GM12878 (cell line): Measurements from ENCODE around the gene B3GAT1. TPM values are rescaled to one million over a fixed set of nuclear protein-coding genes. Genes with fewer than 3 reads are reported as not detected.

Experiments used
- ATAC-seq: fragments of 200-7000 bp; cut with Tn5 transposase; 3 replicates; pipeline ENCODE4 v1.9.1; 2020; ENCODE audit warnings: mild to moderate bottlenecking, moderate library complexity
- BruUV-seq: library from RNA; stranded (reverse); fragments of 400-500 nt; replicated peaks from 2 replicates; lab custom pipeline; 2021; lab: Mats Ljungman, UMichigan
- CTCF ChIA-PET: fragments of 300-600 bp; sonication (Branson Sonifier 250); formaldehyde crosslinking; extraction: SDS; loops from one replicate; lab custom pipeline; 2021; ENCODE audit warnings: inconsistent platforms; lab: Yijun Ruan, JAX
- POLR2A ChIA-PET: fragments of 350-600 bp; formaldehyde crosslinking; extraction: SDS; loops from one replicate; lab custom pipeline; 2021; ENCODE audit warnings: inconsistent platforms; lab: Charles Lee
- RAD21 ChIA-PET: fragments of 300-600 bp; sonication (Branson Sonifier 250); formaldehyde crosslinking; loops from one replicate; lab custom pipeline; 2023; ENCODE audit warnings: antibody characterized with exemption; ENCODE audit not compliant: unreplicated experiment; lab: Charles Lee
- SMC1A ChIA-PET: fragments of 300-600 bp; sonication (Branson Sonifier 250); formaldehyde crosslinking; loops from one replicate; lab custom pipeline; 2023; ENCODE audit not compliant: unreplicated experiment, uncharacterized antibody; lab: Charles Lee
- DNase-seq: peaks from one replicate; pipeline ENCODE4 v3.0.0-alpha.2; 2011; ENCODE audit warnings: low read depth, low spot score
- FAIRE-seq: peaks from 3 replicates; lab custom pipeline; 2011; peaks lifted over from hg19 to GRCh38; lab: Jason Lieb, UNC
- H2AFZ ChIP-seq: 2 replicates; pipeline ENCODE4 v1.6.0; 2011; ENCODE audit warnings: low read depth, low read length, control low read depth; ENCODE audit not compliant: control insufficient read depth
- H3K27ac ChIP-seq: 2 replicates; pipeline ENCODE4 v1.5.1; 2011; ENCODE audit warnings: control low read depth; ENCODE audit not compliant: control insufficient read depth, insufficient read depth
- H3K27me3 ChIP-seq, 2 experiments: replicated peaks in 1 of 2; 2 replicates each; pipeline versions ENCODE4 v1.6.0 to v1.6.1; 2011; ENCODE audit warnings: low read length in 1 of 2; ENCODE audit not compliant: control insufficient read depth in 2 of 2, insufficient read depth in 2 of 2
- H3K36me3 ChIP-seq, 2 experiments: 2 replicates each; pipeline ENCODE4 v1.5.1; 2011; ENCODE audit warnings: low read length in 1 of 2; ENCODE audit not compliant: control insufficient read depth in 2 of 2, insufficient read depth in 2 of 2
- H3K4me1 ChIP-seq: 2 replicates; pipeline ENCODE4 v1.6.1; 2011; ENCODE audit warnings: mild to moderate bottlenecking, low read length, moderate library complexity, mixed read lengths; ENCODE audit not compliant: control insufficient read depth, insufficient read depth
- H3K4me2 ChIP-seq: 2 replicates; pipeline ENCODE4 v1.6.0; 2011; ENCODE audit warnings: control low read depth; ENCODE audit not compliant: control insufficient read depth, insufficient read depth
- H3K4me3 ChIP-seq: fragments of 200-600 bp; sonication (generic); 2 replicates; pipeline ENCODE4 v1.5.1; 2016
- H3K79me2 ChIP-seq: 2 replicates; pipeline ENCODE4 v1.6.0; 2011; ENCODE audit warnings: low read length; ENCODE audit not compliant: control insufficient read depth, insufficient read depth
- H3K9ac ChIP-seq: 2 replicates; pipeline ENCODE4 v1.8.0; 2011; ENCODE audit warnings: low read length, control low read depth, mixed read lengths; ENCODE audit not compliant: control insufficient read depth, insufficient read depth
- H3K9me3 ChIP-seq: replicated peaks from 3 replicates; pipeline ENCODE4 v1.5.1; 2011; ENCODE audit warnings: mild to moderate bottlenecking, low read length; ENCODE audit not compliant: control insufficient read depth, insufficient read depth
- H4K20me1 ChIP-seq: 2 replicates; pipeline ENCODE4 v1.6.0; 2011; ENCODE audit not compliant: control insufficient read depth, insufficient read depth
- DPF2 ChIP-seq: fragments of 450-650 bp; IDR thresholded peaks from 2 replicates; pipeline ENCODE4 v1.6.1; 2017; ENCODE audit warnings: mild to moderate bottlenecking
- FOXK2 ChIP-seq: fragments of 450-650 bp; IDR thresholded peaks from 2 replicates; pipeline ENCODE4 v1.6.1; 2017; ENCODE audit warnings: mild to moderate bottlenecking, moderate library complexity
- KLF5 ChIP-seq: fragments of 450-650 bp; IDR thresholded peaks from 2 replicates; pipeline ENCODE4 v1.6.1; 2014; ENCODE audit warnings: mild to moderate bottlenecking; ENCODE audit not compliant: partially characterized antibody
- LARP7 ChIP-seq: fragments of 450-650 bp; IDR thresholded peaks from 2 replicates; pipeline ENCODE4 v1.6.1; 2017; ENCODE audit warnings: mild to moderate bottlenecking
- MYB ChIP-seq: fragments of 150-350 bp; IDR thresholded peaks from 2 replicates; pipeline ENCODE4 v1.6.1; 2014; ENCODE audit warnings: mild to moderate bottlenecking, low read depth, low read length, borderline replicate concordance
- ZNF24 ChIP-seq: fragments of 450-650 bp; IDR thresholded peaks from 2 replicates; pipeline ENCODE4 v1.6.1; 2017; ENCODE audit warnings: antibody characterized with exemption, mild to moderate bottlenecking
- ZZZ3 ChIP-seq: IDR thresholded peaks from 2 replicates; pipeline ENCODE4 v1.6.1; 2011; ENCODE audit warnings: low read depth; ENCODE audit not compliant: control insufficient read depth, insufficient read length
- WGBS: methylation state at CpG from one replicate; pipeline ENCODE4 v1.1.6; 2016; ENCODE audit warnings: low lambda C conversion rate; ENCODE audit not compliant: insufficient replicate concordance, insufficient coverage; ENCODE audit errors: missing lambda C conversion rate; 5-methylcytosine and 5-hydroxymethylcytosine counted together
- in situ Hi-C: fragments of 300-500 bp; cut with MboI; formaldehyde crosslinking; loops from 9 replicates; pipeline ENCODE4 v1.14.3; 2018; ENCODE audit warnings: mixed read lengths
- intact Hi-C: fragments of 100-400 bp; cut with micrococcal nuclease; formaldehyde crosslinking; loops from one replicate; pipeline ENCODE4 v1.14.2; 2022; ENCODE audit not compliant: unreplicated experiment
- polyA plus RNA-seq, 11 experiments: library from polyadenylated mRNA; depleted of rRNA in 4 of 11; unstranded in 6 of 11; stranded (reverse) in 5 of 11; fragments of >200 nt; fragmentation: Nextera tagmentation in 4 of 11; fragmentation: Illumina TruSeq in 1 of 11; extraction: Ambion mirVana in 4 of 11; extraction: Trizol in 1 of 11; gene quantifications; 1 replicate in 1 of 11; 2 replicates in 10 of 11; pipeline versions ENCODE4 v1.2.1 to v1.2.3, GENCODE V29; 2011 to 2016; ENCODE audit warnings: inconsistent platforms in 2 of 11, missing spikeins in 2 of 11, low read depth in 1 of 11
- total RNA-seq, 4 experiments: library from RNA; depleted of rRNA in 3 of 4; stranded (reverse); fragments of >200 nt in 3 of 4; fragmentation: Illumina TruSeq in 1 of 4; extraction: Trizol in 1 of 4; gene quantifications; 2 replicates each; pipeline versions ENCODE4 v1.2.1 to v1.2.3, GENCODE V29; 2013 to 2021

The B3GAT1 gene
- total and polyA plus RNA-seq, 10 of the 15 experiments (the other 5 are each of a cell fraction or from before 2014, with no cell fraction given) = 0.05 TPM; not detected in 9

- intact Hi-C loops = no loop called here
- FAIRE-seq = no peak
Observed at GRCh38 chr11:134440851-134441250, 28.8 kb upstream of the B3GAT1 start.

GRCh38 chr11:134438542-134439537, 26.8 kb upstream of the B3GAT1 start:
- no peaks in the 10 kb centered on the region for H3K36me3 ChIP-seq
- no peaks in the 10 kb centered on the region for H4K20me1 ChIP-seq
- WGBS = 12% methylated on average over 21 of the region's 21 CpGs
- H3K9me3 ChIP-seq = no peaks in the 10 kb centered on the region
- peaks cover 0 to 1% of the 10 kb centered on the region in 2 experiments; a peak in 2 of 4 replicates for H3K27me3 ChIP-seq
- no peak overlapping the region for H3K4me2 ChIP-seq
- no TSS peak for BruUV-seq
- in situ Hi-C loops (no loop called here), intact Hi-C loops (no loop called here)
- no peaks in the 10 kb centered on the region for H3K79me2 ChIP-seq
- ChIA-PET CTCF (interaction anchor here (0.6 kb wide), 1 partner anchor 93 kb away, joined by 3 read pairs; no protein-coding TSS in a partner anchor), RAD21 (no interaction called here), POLR2A (no interaction called here), SMC1A (no interaction called here)
- H3K9ac ChIP-seq = no peak overlapping the region
- no peak overlapping the region for H3K27ac ChIP-seq
- TF ChIP-seq FOXK2 (no peak), KLF5 (no peak)
- H2AFZ ChIP-seq = no peak overlapping the region
- no peak for DNase-seq
- ATAC-seq = no peak
- FAIRE-seq = no peak
- H3K4me1 ChIP-seq = no peaks in the 10 kb centered on the region
- no peak overlapping the region for H3K4me3 ChIP-seq

More at GRCh38 chr11:134440851-134441250, 28.8 kb upstream of the B3GAT1 start:
- no peaks in the 10 kb centered on the region for H4K20me1 ChIP-seq
- no peak for DNase-seq
- in situ Hi-C loops = no loop called here
- no peak overlapping the region for H3K27ac ChIP-seq
- H3K36me3 ChIP-seq = no peaks in the 10 kb centered on the region
- H3K79me2 ChIP-seq = no peaks in the 10 kb centered on the region
- TF ChIP-seq ZNF24 (no peak), MYB (no peak), DPF2 (no peak), LARP7 (no peak), ZZZ3 (no peak)
- ChIA-PET POLR2A (no interaction called here), RAD21 (no interaction called here), CTCF (no interaction called here), SMC1A (no interaction called here)
- H3K4me3 ChIP-seq = no peak overlapping the region
- no peak overlapping the region for H2AFZ ChIP-seq
- no peak overlapping the region for H3K4me2 ChIP-seq
- WGBS = 51% methylated on average over 4 of the region's 4 CpGs
- H3K9ac ChIP-seq = no peak overlapping the region
- no TSS peak for BruUV-seq
- H3K27me3 ChIP-seq = peaks cover 0 to 1% of the 10 kb centered on the region in 2 experiments; a peak in 1 of 4 replicates
- no peaks in the 10 kb centered on the region for H3K4me1 ChIP-seq
- no peak for ATAC-seq
- no peaks in the 10 kb centered on the region for H3K9me3 ChIP-seq
